Measurements from ENCODE around the gene HLA-DPA1. TPM values are rescaled to one million over a fixed set of nuclear protein-coding genes. Genes with fewer than 3 reads are reported as not detected.
A peak's percentile ranks its signal among the peaks of the same experiment; 100 is the strongest.
"Not testable (repeated sequence)": the region's sequence is repeated elsewhere in the genome, so short reads cannot be mapped to it uniquely, and the experiment has no call there.

The HLA-DPA1 gene
- polyA plus RNA-seq, 10 donors, result 8.1 to 21.8 (median 13.4) TPM

DNA sequence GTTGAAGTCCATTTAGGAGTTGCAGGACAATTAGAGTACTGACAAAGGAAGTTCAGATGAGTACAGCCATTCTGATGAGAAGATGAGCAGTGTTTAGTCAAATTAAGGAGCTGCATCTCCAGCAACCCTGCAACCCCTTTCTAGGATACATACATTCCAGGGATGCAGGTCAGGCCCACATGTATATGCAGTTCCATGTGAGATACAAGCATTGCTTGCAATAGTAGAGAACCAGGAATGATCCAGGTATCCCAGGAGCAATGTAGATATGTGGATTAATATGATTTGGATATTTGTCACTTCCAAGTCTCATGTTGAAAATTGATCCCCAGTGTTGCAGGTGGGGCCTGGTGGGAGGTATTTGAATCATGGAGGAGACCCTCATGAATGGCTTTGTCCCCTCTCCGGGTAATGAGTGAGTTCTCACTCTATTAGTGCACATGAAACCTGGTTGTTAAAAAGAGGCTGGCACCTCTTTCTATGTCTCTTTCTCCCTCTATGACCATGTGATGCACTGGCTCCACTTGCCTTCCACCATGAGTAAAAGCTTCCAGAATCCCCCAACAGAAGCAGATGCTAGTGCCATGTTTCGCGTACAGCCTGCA lies 6.4 kb downstream of the HLA-DPA1 start:
- no peak for DNase-seq

DNA sequence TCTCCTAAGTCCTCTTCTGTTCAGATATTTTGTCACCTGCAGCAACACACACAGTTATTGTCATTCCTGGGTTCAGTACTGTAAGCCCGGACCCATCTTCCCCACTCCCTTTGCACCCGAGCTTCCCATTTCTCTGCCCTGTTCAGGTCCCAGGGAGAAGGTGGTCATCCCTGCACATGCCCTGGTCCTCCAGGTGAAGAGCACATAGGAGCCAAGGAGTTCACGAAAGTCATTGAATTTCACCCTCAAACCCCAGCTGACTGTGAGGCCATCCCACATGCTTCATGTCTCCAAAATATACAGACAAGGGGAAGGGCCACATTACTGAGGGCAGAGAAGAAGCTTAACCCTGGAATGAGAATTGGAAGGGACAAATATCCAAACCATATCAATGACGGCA lies 8.1 kb downstream of the HLA-DPA1 start:
- DNase-seq, result no peak

DNA sequence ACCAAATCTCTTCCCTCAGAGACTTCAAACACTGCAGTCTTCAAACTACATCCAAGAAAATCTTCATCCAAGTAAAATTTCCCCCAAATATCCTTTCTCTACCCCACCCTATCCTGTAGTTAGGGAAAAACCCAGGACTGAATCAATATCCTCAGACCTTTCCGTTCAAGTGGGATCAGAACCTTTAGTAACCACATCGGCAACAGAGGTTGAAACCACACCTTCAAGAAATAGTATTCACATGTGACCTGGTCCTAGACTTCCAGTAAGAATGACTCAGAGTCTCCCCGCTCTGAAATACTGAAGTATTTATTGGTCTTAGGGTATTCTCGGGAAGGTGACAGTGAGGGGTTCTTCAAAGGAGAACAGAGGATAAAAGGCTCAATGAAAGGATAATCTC lies 8.7 kb downstream of the HLA-DPA1 start:
- DNase-seq, result no peak

DNA sequence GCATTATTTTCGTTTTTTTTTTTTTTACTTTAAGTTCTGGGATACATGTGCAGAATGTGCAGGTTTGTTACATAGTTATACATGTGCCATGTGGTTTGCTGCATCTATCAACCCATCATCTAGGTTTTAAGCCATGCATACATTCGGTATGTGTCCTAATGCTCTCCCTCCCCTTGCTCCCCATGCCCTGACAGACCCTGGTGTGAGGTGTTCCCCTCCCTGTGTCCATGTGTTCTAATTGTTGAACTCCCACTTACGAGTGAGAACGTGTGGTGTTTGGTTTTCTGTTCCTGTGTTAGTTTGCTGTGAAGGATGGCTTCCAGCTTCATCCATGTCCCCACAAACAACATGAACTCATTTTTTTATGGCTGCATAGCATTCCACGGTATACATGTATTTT lies 10.0 kb downstream of the HLA-DPA1 start:
- DNase-seq, result not testable (repeated sequence)

DNA sequence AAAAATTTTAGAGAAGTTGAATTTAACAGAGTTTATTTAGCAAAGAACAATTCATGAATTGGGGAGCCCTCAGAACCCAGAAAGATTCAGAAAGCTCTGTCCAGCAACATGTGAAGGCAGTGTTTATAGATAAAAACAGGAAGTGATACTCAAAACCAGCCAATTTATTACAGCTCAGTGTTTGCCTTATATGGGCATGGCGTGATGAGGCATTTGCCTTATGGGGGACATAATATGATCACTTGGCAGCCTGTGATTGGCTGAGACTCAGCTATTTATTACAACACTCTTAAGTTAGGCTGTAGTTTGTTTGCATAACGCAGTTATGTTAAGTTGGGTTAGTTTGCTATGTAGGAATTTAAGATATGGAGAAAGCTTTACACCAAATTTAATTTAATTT lies 11.5 kb downstream of the HLA-DPA1 start:
- DNase-seq, result no peak

DNA sequence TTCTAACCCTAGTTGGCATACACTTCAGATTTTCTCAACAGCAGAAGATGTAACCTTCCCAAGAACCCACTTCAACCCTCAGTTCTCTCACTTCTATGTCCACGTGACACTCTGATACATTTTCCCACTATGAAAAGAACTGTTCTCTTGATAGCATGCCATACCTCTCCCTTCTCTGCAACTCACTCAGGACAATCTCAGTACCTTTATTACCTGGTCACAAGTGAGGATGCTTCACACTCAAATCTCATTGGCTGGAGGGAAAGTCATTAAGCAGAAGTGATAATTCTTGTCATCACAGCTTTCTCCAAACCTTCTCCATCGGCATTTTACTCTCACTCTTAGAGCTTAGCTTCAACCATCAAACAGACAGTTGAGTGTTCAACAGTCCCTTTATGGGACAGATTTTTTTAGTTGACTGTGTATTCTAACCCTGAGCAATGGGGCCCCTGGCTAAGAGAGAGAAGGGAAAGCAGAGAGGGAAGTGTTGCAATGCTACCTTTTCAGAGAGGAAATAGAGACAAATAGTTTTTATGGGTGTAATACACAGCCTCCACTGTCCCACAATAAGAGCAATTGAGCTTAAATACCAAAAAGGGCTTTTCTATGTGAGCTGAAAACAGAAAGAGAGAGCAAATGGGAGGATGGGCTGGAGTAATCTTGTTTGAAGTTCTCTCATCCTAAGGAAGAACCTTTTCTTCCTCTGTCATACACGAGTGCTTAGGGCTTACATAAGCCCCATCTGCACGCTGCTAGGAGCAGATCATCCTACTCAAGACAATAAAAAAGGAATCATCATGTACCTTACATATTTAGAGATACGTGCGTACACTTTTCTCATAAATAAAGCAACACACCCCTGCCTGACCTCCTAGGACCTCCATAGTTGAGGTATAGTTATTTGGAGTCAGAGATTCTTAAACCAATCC lies 16.0 kb downstream of the HLA-DPA1 start:
- DNase-seq, result no peak

DNA sequence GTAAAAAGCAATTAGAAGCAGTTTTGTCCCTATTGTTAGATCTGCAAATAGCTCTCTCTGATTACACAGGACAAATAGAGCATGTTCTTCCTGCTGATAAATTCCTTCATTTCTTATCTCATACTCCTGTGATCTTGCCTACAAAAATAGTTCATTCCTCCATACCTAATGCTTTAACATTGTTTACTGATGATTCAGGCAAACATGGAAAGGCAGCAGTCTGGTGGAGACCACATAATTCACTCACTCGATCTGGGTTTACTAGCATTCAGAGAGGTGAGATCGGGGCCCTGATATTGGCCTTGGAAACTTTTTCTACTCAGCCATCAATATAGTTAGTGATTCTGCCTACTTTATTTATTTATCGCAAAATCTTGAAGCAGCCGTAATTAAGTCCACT lies 20.2 kb downstream of the HLA-DPA1 start:
- no peak for DNase-seq

DNA sequence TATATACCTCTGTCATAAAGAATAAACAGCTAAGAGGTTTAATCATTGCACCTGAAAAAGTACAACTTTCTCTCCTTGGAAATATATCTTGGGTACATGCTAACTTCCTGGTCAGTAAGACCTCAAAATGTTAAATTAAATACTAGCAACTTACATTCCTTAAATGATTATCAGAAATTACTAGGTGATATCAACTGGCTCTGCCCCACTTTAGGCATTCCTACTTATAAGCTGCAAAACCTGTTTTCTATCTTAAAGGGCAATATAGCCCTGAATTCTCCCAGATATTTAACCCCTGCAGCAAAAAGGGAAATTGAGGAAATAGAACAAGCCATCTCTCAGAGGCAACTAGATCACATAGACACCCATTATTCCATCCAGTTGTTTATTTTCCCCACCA lies 20.8 kb downstream of the HLA-DPA1 start:
- no peak for DNase-seq

DNA sequence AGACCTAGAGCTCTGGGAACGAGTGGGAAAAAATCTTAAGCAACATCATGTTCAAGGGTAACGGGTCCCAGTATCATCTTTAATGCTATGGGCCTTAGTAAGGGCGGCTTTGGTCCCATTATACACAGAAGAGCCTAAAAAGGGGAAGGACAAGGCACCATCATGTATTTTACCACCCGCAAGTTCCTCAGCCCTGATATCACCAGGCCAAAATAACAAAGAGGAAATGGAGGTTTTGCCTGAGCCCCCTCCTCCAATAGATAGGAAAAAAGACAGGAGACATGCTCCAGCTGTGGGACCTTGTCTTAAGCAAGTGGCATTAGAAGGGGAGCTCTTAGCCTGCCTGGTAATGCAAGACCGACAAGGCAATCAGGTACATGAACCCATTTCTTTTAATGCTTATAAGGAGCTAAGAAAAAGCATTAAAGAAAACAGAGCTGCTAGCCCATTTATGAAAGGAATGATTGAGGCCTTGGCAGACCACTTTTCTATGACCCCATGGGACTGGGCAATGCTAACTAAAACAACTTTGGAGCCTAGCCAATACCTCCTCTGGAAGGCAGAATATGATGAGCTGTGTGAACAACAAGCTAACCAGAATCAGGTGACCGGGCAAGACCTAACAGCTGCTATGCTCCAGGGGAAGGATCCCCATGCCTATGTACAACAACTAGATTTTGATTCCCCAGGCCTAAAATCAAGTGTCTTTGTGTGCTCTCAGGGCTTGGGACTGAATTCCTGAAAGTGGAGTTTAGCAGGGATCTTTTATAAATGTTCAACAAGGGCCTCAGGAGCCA lies 23.2 kb downstream of the HLA-DPA1 start:
- DNase-seq, result no peak

DNA sequence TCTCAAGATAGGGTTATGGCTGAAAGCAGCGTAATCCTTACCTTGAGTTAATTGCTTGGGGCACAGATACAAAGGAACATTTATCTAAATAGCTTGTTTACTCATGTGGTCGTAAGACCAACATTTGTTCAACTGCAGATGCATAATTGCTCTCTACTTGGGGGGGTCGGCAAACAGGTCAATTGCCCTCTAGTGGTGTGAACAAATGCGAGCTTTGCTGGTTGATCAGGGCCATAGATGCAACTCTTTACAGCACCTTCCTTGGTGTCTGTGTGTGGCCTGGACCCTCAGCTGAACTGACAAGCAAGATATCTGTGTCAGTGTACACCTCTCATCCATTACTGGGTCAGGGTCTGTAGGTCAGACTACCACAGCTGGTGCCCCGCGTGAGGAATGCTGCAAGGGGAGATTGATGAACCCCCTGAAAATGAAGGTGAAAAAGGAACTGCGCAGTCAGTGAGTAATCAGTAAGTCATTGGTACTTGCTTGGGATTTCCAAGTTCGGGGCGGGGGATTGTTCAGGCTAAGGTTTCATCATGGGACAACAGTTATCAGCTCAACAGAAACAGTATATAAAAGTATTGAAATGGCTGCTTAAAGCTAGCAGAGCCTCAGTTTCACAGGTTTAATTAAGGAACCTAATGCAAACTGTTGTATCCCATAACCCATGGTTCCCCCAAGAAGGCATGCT lies 24.0 kb downstream of the HLA-DPA1 start:
- DNase-seq, result no peak

DNA sequence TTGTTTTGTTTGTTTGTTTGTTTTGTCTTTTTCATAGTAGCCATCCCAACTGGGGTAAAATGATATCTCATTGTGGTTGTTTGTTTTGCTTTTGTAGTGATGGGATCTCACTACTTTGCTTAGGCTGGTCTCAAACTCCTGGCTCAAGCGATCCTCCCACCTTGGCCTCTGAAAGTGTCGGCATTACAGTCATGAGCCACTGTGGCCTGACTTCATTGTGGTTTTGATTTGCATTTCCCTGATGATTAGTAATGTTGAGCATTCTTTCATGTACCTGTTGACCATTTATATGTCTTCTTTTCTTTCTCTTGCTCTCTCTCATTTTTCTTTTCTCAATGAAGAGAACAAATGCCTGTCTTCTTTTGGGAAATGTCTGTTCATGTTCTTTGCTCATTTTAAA lies 33.3 kb downstream of the HLA-DPA1 start:
- no peak for DNase-seq

DNA sequence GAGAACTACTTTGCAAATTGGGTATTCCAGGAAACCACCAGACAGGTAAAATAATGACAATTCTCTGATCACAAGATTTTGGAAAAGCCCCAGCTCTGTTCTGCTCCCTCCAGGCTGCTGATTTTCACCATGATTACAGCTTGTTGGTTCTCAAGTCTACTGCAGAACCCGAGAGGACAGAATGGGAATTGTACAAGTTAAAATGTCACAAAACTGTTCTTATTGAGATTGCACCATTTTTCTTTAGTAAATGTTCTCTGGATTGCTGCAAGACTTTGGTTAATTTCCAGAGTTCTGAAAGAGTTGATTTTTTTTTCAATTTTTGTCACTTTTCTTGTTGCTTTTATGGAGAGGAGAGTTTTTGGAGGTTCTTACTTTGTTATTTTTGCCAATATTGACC lies 36.9 kb downstream of the HLA-DPA1 start:
- DNase-seq, result no peak

DNA sequence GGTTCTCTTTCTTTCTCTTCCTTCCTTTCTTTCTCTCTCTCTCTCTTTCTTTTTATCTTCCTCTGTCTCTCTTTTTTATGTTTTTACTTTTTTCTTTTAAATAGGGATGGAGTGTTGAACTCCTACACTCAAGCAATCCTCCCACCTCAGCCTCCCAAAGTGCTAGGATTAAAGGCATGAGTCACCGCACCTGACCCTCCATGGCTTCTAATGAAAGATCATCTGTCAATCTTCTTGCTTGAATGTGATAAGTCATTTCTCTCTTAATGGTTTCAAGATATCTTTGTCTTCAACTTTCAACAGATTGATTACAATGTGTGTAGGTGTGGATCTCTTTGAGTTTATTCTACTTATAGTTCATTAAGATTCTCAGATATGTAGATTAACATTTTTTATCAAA lies 38.9 kb downstream of the HLA-DPA1 start:
- no peak for DNase-seq

DNA sequence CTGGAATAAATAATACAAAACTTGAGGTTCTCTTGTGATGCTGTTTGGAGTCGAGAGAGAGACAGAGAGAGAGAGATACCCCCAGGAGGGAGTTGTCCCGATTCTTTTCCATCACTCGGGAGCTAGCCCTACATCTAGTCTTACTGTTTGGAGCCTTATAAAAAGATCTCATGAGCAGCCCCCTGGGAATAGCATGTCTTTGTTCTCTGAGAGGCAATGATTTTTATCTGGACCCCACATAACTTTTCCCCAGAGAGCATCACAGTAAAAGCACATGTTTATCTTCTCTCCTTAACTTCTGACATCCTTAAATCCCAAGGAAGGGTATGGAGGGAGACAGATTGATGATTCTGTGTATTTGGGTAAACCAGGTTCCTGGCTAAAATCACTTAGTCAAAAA lies 43.2 kb downstream of the HLA-DPA1 start:
- DNase-seq, result no peak

DNA sequence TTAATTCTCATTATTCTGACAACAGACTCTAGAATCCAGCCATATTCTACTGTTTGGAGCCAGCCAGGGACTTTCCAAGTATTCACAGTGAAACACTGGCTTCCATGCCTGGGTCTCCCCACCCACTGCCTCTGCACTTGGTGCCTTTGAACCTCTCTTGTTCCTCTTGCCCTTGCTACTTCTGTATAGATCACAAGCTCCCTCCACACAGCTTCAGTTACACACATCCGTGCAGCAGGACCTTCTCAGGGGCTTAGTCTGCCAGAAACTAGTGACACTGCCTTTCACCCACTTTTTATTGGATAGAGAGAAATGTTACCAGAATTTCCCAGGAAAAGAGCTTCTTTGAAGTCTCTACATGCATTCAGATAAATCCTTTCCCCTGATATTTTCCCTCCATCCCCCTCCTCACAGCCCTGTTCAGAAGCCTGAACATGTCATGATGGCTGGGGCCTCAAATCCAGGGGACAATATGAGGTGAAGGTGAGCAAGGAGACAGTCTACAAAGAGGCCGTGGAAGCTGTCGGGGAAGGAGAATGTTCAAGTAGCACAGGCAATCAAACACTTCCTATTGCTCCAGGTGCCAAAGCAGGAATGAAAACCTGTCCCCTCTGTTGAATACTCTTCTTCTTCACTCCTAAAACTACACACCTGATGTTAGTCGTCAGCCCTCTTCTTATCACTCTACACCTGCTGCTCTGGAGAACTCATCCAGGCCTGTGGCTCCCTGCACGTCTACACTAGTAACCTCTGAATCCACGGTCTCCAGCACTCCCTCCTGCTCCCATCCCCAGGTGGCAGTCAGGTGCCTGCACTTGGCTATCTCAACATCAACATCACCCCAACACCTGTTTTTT lies 43.9 kb downstream of the HLA-DPA1 start:
- peak in 1 of 3 donors; percentile 48 for DNase-seq

DNA sequence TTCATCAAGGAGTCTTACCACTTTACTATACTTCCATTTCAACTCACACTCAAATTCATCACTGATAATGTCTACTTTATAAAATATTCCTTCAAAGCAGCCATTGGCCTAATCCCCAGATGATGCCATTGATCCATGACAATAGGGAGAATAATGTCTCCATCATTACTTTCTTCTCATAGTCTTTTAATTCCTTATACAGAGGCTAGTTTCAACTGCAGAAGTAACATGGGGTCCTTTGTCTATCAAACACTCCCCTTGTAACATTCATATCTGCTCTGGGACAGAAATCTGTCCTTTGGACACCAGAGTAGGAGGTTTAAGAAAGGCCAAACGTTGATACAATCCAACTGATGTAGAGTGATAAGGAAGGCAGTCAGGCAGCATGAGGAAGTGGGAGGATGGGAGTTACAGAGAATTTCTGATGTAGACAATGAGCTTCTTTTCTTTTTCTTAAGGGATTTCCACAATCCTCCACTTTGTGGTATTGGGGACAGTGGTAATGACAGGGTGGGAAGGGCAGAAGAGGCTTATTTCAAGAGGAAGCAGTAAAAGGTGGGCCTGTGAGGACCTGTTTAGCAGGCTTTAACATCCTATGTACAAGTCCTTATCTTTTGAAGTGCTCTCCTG lies 45.1 kb downstream of the HLA-DPA1 start:
- no peak for DNase-seq

DNA sequence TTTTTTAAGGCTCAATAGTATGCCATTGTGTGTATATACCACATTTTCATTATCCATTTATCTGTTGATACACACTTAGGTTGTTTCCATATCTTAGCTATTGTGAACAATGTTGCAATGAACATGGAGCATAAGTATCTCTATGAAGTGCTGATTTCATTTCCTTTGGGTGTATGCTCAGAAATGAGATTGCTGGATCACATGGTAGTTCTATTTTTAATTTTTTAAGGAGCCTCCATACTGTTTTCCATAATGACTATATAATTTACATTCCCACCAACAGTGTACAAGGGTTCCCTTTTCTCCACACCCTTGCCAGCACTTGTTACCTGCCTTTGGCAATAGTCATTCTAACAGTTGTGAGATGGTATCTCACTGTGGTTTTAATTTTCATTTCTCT lies 48.9 kb downstream of the HLA-DPA1 start:
- DNase-seq, result no peak

DNA sequence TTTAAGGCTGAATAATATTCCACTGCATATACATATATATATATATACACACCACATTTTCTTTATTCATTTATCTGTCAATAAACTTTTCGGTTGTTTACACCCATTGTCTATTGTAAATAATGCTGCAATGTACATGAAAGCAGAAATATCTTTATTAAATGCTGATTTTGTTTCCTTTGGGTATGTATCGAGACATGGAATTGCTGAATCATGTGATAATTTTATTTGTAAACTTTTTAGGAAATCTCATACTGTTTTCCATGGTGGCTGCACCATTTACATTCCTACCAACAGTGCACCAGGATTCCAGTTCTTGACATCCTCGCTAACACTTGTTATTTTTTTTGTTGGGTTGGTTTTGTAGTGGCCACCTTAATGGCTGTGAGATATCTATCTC lies 49.9 kb downstream of the HLA-DPA1 start:
- DNase-seq, result no peak

DNA sequence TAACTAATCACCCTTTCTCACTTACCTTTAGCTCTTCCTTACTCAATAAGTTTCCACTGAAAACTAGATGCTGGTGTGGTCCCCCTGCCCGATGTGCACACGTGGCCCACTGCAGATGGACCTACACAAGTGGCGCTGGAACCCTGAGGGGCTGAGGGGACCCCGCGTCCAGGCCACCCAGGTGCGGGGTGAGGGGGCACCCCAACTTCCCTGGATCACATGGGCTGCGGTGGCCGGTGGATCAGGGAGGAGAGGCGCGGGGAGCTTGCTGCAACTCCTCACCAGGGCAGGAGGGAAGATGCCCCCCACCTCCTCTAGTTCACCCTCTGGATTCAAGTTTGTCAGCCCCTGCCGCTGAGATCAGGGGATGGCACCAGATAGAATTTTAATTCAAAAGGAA lies 51.5 kb downstream of the HLA-DPA1 start:
- DNase-seq, result no peak

DNA sequence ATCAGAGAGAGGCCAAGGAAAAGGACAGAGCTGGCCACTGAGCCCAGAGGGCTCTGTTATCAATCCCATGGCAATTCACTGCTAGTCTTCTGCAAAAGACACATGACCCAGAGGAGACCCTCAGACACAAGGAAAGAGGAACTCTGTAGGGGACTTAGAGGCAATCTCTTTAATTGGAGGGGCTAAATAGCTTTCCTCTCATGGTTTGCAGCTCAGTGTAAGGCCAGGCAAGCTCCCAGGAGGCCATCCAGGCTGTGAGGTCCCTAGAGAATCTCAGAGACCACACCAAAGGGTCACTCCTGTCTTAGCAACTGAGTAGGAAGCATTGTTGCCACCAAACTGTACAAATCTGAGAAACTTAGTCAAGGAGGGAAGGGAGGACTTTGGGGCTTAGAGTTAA lies 54.1 kb downstream of the HLA-DPA1 start:
- no peak for DNase-seq

DNA sequence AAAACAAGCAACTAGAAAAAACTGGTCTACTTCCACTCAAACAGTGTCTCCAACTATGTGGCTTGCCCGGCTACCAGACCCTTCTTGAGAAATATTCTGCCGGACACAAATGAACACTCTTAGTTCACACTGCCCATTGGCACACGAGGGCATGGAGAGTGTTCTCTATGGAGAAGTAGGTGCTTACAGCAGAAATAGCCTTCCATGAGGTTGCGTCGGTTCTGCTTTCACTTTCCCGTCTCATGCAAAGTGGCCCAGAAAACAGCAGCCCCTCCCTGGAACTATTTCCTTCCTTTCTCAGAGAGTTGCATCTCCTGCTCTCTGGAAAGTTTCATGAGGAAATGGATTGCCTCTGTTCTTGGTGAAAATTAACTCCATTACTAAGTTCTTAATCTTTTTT lies 54.5 kb downstream of the HLA-DPA1 start:
- peak; percentile 33 to 65 (median 55) for DNase-seq
